ENCODE measurements around the gene CRIP1.

The CRIP1 gene

GRCh38 chr14:105445290-105445689 is 41.4 kb upstream of the CRIP1 start:
- no peaks in the 10 kb centered on the region for H3K9me3 ChIP-seq (ENCODE audit: control insufficient read depth in 2 of 2, low read length in 2 of 2)
- no peak overlapping the region for H3K27ac ChIP-seq (ENCODE audit: low read length)
- peaks cover 11% of the 10 kb centered on the region for H3K4me1 ChIP-seq (ENCODE audit: control insufficient read depth, insufficient read depth, low read length)
- peaks cover 1 to 4% of the 10 kb centered on the region in 2 donors for H3K36me3 ChIP-seq (ENCODE audit: control insufficient read depth in 2 of 2, insufficient read depth in 2 of 2, low read length in 2 of 2)
- no peaks in the 10 kb centered on the region for H3K27me3 ChIP-seq (ENCODE audit: control insufficient read depth in 1 of 2, insufficient read depth in 2 of 2, low read length in 2 of 2)
- H3K4me3 ChIP-seq (ENCODE audit: low read length in 2 of 2), result no peak overlapping the region
- no peak overlapping the region for H3K9ac ChIP-seq (ENCODE audit: low read length in 2 of 2)

GRCh38 chr14:105445901-105446845 is 40.5 kb upstream of the CRIP1 start:
- Histone ChIP-seq H3K27ac (ENCODE audit: low read length) (no peak overlapping the region), H3K9ac (ENCODE audit: low read length in 2 of 2) (no peak overlapping the region), H3K36me3 (ENCODE audit: control insufficient read depth in 2 of 2, insufficient read depth in 2 of 2, low read length in 2 of 2) (peaks cover 5 to 11% of the 10 kb centered on the region in 2 donors), H3K4me1 (ENCODE audit: control insufficient read depth, insufficient read depth, low read length) (peaks cover 11% of the 10 kb centered on the region), H3K4me3 (ENCODE audit: low read length in 2 of 2) (no peak overlapping the region), H3K27me3 (ENCODE audit: control insufficient read depth in 1 of 2, insufficient read depth in 2 of 2, low read length in 2 of 2) (no peaks in the 10 kb centered on the region), H3K9me3 (ENCODE audit: control insufficient read depth in 2 of 2, low read length in 2 of 2) (no peaks in the 10 kb centered on the region)

- Histone ChIP-seq H3K27me3 (ENCODE audit: control insufficient read depth in 1 of 2, insufficient read depth in 2 of 2, low read length in 2 of 2) (no peaks in the 10 kb centered on the region), H3K4me3 (ENCODE audit: low read length in 2 of 2) (no peak overlapping the region), H3K4me1 (ENCODE audit: control insufficient read depth, insufficient read depth, low read length) (peaks cover 11% of the 10 kb centered on the region), H3K9ac (ENCODE audit: low read length in 2 of 2) (no peak overlapping the region), H3K27ac (ENCODE audit: low read length) (no peak overlapping the region), H3K9me3 (ENCODE audit: control insufficient read depth in 2 of 2, low read length in 2 of 2) (no peaks in the 10 kb centered on the region), H3K36me3 (ENCODE audit: control insufficient read depth in 2 of 2, insufficient read depth in 2 of 2, low read length in 2 of 2) (peaks cover 5 to 16% of the 10 kb centered on the region in 2 donors)
These were observed 39.7 kb upstream of the CRIP1 start for GRCh38 chr14:105446971-105447370.

GRCh38 chr14:105447651-105448640 is 38.7 kb upstream of the CRIP1 start:
- no peak overlapping the region for H3K4me3 ChIP-seq (ENCODE audit: low read length in 2 of 2)
- no peaks in the 10 kb centered on the region for H3K27me3 ChIP-seq (ENCODE audit: control insufficient read depth in 1 of 2, insufficient read depth in 2 of 2, low read length in 2 of 2)
- no peak overlapping the region for H3K27ac ChIP-seq (ENCODE audit: low read length)
- H3K9me3 ChIP-seq (ENCODE audit: control insufficient read depth in 2 of 2, low read length in 2 of 2), result no peaks in the 10 kb centered on the region
- H3K36me3 ChIP-seq (ENCODE audit: control insufficient read depth in 2 of 2, insufficient read depth in 2 of 2, low read length in 2 of 2), result peaks cover 6 to 16% of the 10 kb centered on the region in 2 donors
- H3K4me1 ChIP-seq (ENCODE audit: control insufficient read depth, insufficient read depth, low read length), result peaks cover 11% of the 10 kb centered on the region
- no peak overlapping the region for H3K9ac ChIP-seq (ENCODE audit: low read length in 2 of 2)

- H3K9ac ChIP-seq (ENCODE audit: low read length in 2 of 2), result no peak overlapping the region
These were observed 38.0 kb upstream of the CRIP1 start for GRCh38 chr14:105448706-105449111.

GRCh38 chr14:105449276-105450122 is 37.2 kb upstream of the CRIP1 start:
- Histone ChIP-seq H3K4me3 (ENCODE audit: low read length in 2 of 2) (no peak overlapping the region), H3K4me1 (ENCODE audit: control insufficient read depth, insufficient read depth, low read length) (peaks cover 11% of the 10 kb centered on the region), H3K9ac (ENCODE audit: low read length in 2 of 2) (no peak overlapping the region), H3K27me3 (ENCODE audit: control insufficient read depth in 1 of 2, insufficient read depth in 2 of 2, low read length in 2 of 2) (no peaks in the 10 kb centered on the region), H3K36me3 (ENCODE audit: control insufficient read depth in 2 of 2, insufficient read depth in 2 of 2, low read length in 2 of 2) (peaks cover 9 to 23% of the 10 kb centered on the region in 2 donors), H3K27ac (ENCODE audit: low read length) (no peak overlapping the region), H3K9me3 (ENCODE audit: control insufficient read depth in 2 of 2, low read length in 2 of 2) (no peaks in the 10 kb centered on the region)

More at GRCh38 chr14:105448706-105449111, 38.0 kb upstream of the CRIP1 start:
- Histone ChIP-seq H3K4me3 (ENCODE audit: low read length in 2 of 2) (peak overlapping the region in 1 of 2 donors; percentile 15), H3K9me3 (ENCODE audit: control insufficient read depth in 2 of 2, low read length in 2 of 2) (no peaks in the 10 kb centered on the region), H3K4me1 (ENCODE audit: control insufficient read depth, insufficient read depth, low read length) (peaks cover 11% of the 10 kb centered on the region), H3K36me3 (ENCODE audit: control insufficient read depth in 2 of 2, insufficient read depth in 2 of 2, low read length in 2 of 2) (peaks cover 9 to 19% of the 10 kb centered on the region in 2 donors), H3K27me3 (ENCODE audit: control insufficient read depth in 1 of 2, insufficient read depth in 2 of 2, low read length in 2 of 2) (no peaks in the 10 kb centered on the region), H3K27ac (ENCODE audit: low read length) (no peak overlapping the region)

GRCh38 chr14:105450123-105450505 is 36.6 kb upstream of the CRIP1 start:
- Histone ChIP-seq H3K27me3 (ENCODE audit: control insufficient read depth in 1 of 2, insufficient read depth in 2 of 2, low read length in 2 of 2) (no peaks in the 10 kb centered on the region), H3K9me3 (ENCODE audit: control insufficient read depth in 2 of 2, low read length in 2 of 2) (no peaks in the 10 kb centered on the region), H3K27ac (ENCODE audit: low read length) (no peak overlapping the region), H3K9ac (ENCODE audit: low read length in 2 of 2) (no peak overlapping the region), H3K4me3 (ENCODE audit: low read length in 2 of 2) (no peak overlapping the region), H3K4me1 (ENCODE audit: control insufficient read depth, insufficient read depth, low read length) (peaks cover 11% of the 10 kb centered on the region), H3K36me3 (ENCODE audit: control insufficient read depth in 2 of 2, insufficient read depth in 2 of 2, low read length in 2 of 2) (peaks cover 10 to 23% of the 10 kb centered on the region in 2 donors)

GRCh38 chr14:105450864-105451720 is 35.6 kb upstream of the CRIP1 start:
- Histone ChIP-seq H3K9ac (ENCODE audit: low read length in 2 of 2) (no peak overlapping the region), H3K9me3 (ENCODE audit: control insufficient read depth in 2 of 2, low read length in 2 of 2) (no peaks in the 10 kb centered on the region), H3K4me1 (ENCODE audit: control insufficient read depth, insufficient read depth, low read length) (peaks cover 11% of the 10 kb centered on the region), H3K27me3 (ENCODE audit: control insufficient read depth in 1 of 2, insufficient read depth in 2 of 2, low read length in 2 of 2) (no peaks in the 10 kb centered on the region), H3K36me3 (ENCODE audit: control insufficient read depth in 2 of 2, insufficient read depth in 2 of 2, low read length in 2 of 2) (peaks cover 17 to 26% of the 10 kb centered on the region in 2 donors), H3K27ac (ENCODE audit: low read length) (no peak overlapping the region), H3K4me3 (ENCODE audit: low read length in 2 of 2) (no peak overlapping the region)

- Histone ChIP-seq H3K36me3 (ENCODE audit: control insufficient read depth in 2 of 2, insufficient read depth in 2 of 2, low read length in 2 of 2) (peaks cover 18 to 25% of the 10 kb centered on the region in 2 donors), H3K4me3 (ENCODE audit: low read length in 2 of 2) (no peak overlapping the region), H3K4me1 (ENCODE audit: control insufficient read depth, insufficient read depth, low read length) (peaks cover 11% of the 10 kb centered on the region), H3K27ac (ENCODE audit: low read length) (no peak overlapping the region), H3K9me3 (ENCODE audit: control insufficient read depth in 2 of 2, low read length in 2 of 2) (no peaks in the 10 kb centered on the region), H3K9ac (ENCODE audit: low read length in 2 of 2) (no peak overlapping the region), H3K27me3 (ENCODE audit: control insufficient read depth in 1 of 2, insufficient read depth in 2 of 2, low read length in 2 of 2) (no peaks in the 10 kb centered on the region)
These were observed 33.7 kb upstream of the CRIP1 start for GRCh38 chr14:105452963-105453362.
